Left lung (tissue), 10 donors: Measurements from ENCODE around the gene PRSS56. TPM values are rescaled to one million over a fixed set of nuclear protein-coding genes. Genes with fewer than 3 reads are reported as not detected.
"Not testable (repeated sequence)": the region's sequence is repeated elsewhere in the genome, so short reads cannot be mapped to it uniquely, and the experiment has no call there.

ENCODE experiments used
- ATAC-seq: fragments of 200-7000 bp; cut with Tn5 transposase; one replicate; pipeline ENCODE4 v1.9.1; 2020; ENCODE audit warnings: moderate library complexity
- DNase-seq, 4 donors: peaks; one replicate each; pipeline ENCODE4 v3.0.0-alpha.2; 2013 to 2020
- H3K27ac ChIP-seq, 2 donors: fragments of 200-600 bp; sonication (generic) in 1 of 2; one replicate each; pipeline versions ENCODE4 v1.5.0 to v1.8.0; 2020 to 2021
- H3K27me3 ChIP-seq, 2 donors: fragments of 200-600 bp; sonication (generic) in 1 of 2; one replicate each; pipeline versions ENCODE4 v1.5.0 to v1.8.0; 2020 to 2021
- H3K36me3 ChIP-seq, 2 donors: fragments of 200-600 bp; sonication (generic) in 1 of 2; one replicate each; pipeline versions ENCODE4 v1.5.0 to v1.8.0; 2020 to 2021
- H3K4me1 ChIP-seq, 2 donors: fragments of 200-600 bp; one replicate each; pipeline ENCODE4 v1.8.0; 2021
- H3K4me3 ChIP-seq, 2 donors: fragments of 200-600 bp; sonication (generic) in 1 of 2; one replicate each; pipeline versions ENCODE4 v1.5.0 to v1.8.0; 2020 to 2021; ENCODE audit warnings: mild to moderate bottlenecking in 1 of 2
- H3K9me3 ChIP-seq, 2 donors: fragments of 200-600 bp; sonication (generic) in 1 of 2; one replicate each; pipeline versions ENCODE4 v1.5.0 to v1.8.0; 2020 to 2021
- CTCF ChIP-seq, 2 donors: fragments of 200-600 bp; sonication (generic) in 1 of 2; IDR thresholded peaks; one replicate each; pipeline versions ENCODE4 v1.5.0 to v1.8.0; 2021; ENCODE audit warnings: antibody characterized with exemption in 2 of 2
- intact Hi-C, 2 donors: fragments of 100-400 bp; cut with DNase I; formaldehyde crosslinking; loops; one replicate each; pipeline versions ENCODE4 v1.11.2 to v1.14.2; 2022
- polyA plus RNA-seq, 6 donors: library from polyadenylated mRNA; unstranded; fragments of 120-200 nt; gene quantifications; one replicate each; pipeline ENCODE4 v1.2.1, GENCODE V29; 2013; ENCODE audit not compliant: insufficient read length in 6 of 6
- total RNA-seq, 2 donors: library from RNA; stranded (reverse); fragmentation: NEBNext Ultra II Directional; extraction: Animal tissue kit (Norgen Biotek cat#: 25700); gene quantifications; one replicate each; pipeline ENCODE4 v1.2.1, GENCODE V29; 2021
- donor health status: DM: no; HTN: yes; CAD: no.
- donor health status: DM: no; HTN: no; CAD: no.

The PRSS56 gene
- total and polyA plus RNA-seq, 8 donors, result not detected

- H3K4me3 ChIP-seq, result no peak overlapping the region
- H3K36me3 ChIP-seq, result no peaks in the 10 kb centered on the region
- intact Hi-C loops, result no loop called here
- DNase-seq (peak in 1 of 4 donors; percentile 37), ATAC-seq (no peak)
- no peaks in the 10 kb centered on the region for H3K4me1 ChIP-seq
- H3K27me3 ChIP-seq, result peaks cover 5 to 64% of the 10 kb centered on the region in 2 donors
- H3K27ac ChIP-seq, result no peak overlapping the region
- no peak for TF ChIP-seq CTCF (IDR thresholded peaks at IDR 0.05)
- H3K9me3 ChIP-seq, result no peaks in the 10 kb centered on the region
Measured at GRCh38 chr2:232530626-232531260, 10.6 kb downstream of the PRSS56 start.

GRCh38 chr2:232532419-232532818, 12.2 kb downstream of the PRSS56 start:
- no peak overlapping the region for H3K27ac ChIP-seq
- peaks cover 0 to 59% of the 10 kb centered on the region in 2 donors for H3K27me3 ChIP-seq
- DNase-seq (peak in 1 of 4 donors; percentile 21), ATAC-seq (no peak)
- H3K9me3 ChIP-seq, result peaks cover 0 to 6% of the 10 kb centered on the region in 2 donors
- H3K4me3 ChIP-seq, result no peak overlapping the region
- H3K36me3 ChIP-seq, result no peaks in the 10 kb centered on the region
- TF ChIP-seq CTCF (IDR thresholded peaks at IDR 0.05), result no peak
- H3K4me1 ChIP-seq, result no peaks in the 10 kb centered on the region
- intact Hi-C loops, result no loop called here

GRCh38 chr2:232532821-232533220, 12.6 kb downstream of the PRSS56 start:
- H3K36me3 ChIP-seq, H3K4me1 ChIP-seq, H3K9me3 ChIP-seq, H3K27ac ChIP-seq, H3K4me3 ChIP-seq, intact Hi-C loops, ATAC-seq: not testable (repeated sequence)
- H3K27me3 ChIP-seq, result peaks cover 0 to 59% of the 10 kb centered on the region in 2 donors
- peak in 1 of 4 donors; percentile 45 for DNase-seq

- ATAC-seq, result no peak
- intact Hi-C loops, result no loop called here
- Histone ChIP-seq H3K27me3 (peaks cover 0 to 61% of the 10 kb centered on the region in 2 donors), H3K4me1 (peaks cover 0 to 4% of the 10 kb centered on the region in 2 donors), H3K36me3 (no peaks in the 10 kb centered on the region), H3K9me3 (peaks cover 0 to 6% of the 10 kb centered on the region in 2 donors), H3K27ac (no peak overlapping the region), H3K4me3 (no peak overlapping the region)
- TF ChIP-seq CTCF (IDR thresholded peaks at IDR 0.05), result no peak
- peak in 2 of 4 donors; percentile 25 for DNase-seq
Measured at GRCh38 chr2:232533944-232534710, 13.9 kb downstream of the PRSS56 start.

- no peak for TF ChIP-seq CTCF (IDR thresholded peaks at IDR 0.05)
Measured at GRCh38 chr2:232534940-232535651, 14.9 kb downstream of the PRSS56 start.

More at GRCh38 chr2:232534940-232535651, 14.9 kb downstream of the PRSS56 start:
- H3K4me3 ChIP-seq, result no peak overlapping the region
- DNase-seq (peak in 1 of 4 donors; percentile 24), ATAC-seq (no peak)
- no peaks in the 10 kb centered on the region for H3K36me3 ChIP-seq
- H3K27ac ChIP-seq, result no peak overlapping the region
- H3K9me3 ChIP-seq, result peaks cover 0 to 6% of the 10 kb centered on the region in 2 donors
- peaks cover 0 to 65% of the 10 kb centered on the region in 2 donors for H3K27me3 ChIP-seq
- intact Hi-C loops, result no loop called here
- H3K4me1 ChIP-seq, result peaks cover 0 to 8% of the 10 kb centered on the region in 2 donors
